Ovary (tissue), 9 donors: ENCODE measurements around the gene CHCHD3. TPM values are rescaled to one million over a fixed set of nuclear protein-coding genes. Genes with fewer than 3 reads are reported as not detected.

ENCODE experiments used
- DNase-seq, 5 donors: peaks; one replicate each; pipeline ENCODE4 v3.0.0-alpha.2; 2019 to 2020
- H3K27ac ChIP-seq, 2 donors: fragments of 200-600 bp; one replicate each; pipeline versions ENCODE4 v1.5.1 to v1.8.0; 2019 to 2022
- H3K27me3 ChIP-seq: fragments of 200-600 bp; one replicate; pipeline ENCODE4 v1.8.0; 2022
- H3K36me3 ChIP-seq: fragments of 200-600 bp; sonication (generic); one replicate; pipeline ENCODE4 v1.5.1; 2019
- H3K4me1 ChIP-seq: one replicate; pipeline ENCODE4 v1.8.1; 2013; ENCODE audit warnings: mild to moderate bottlenecking, moderate library complexity; ENCODE audit not compliant: insufficient read depth
- H3K4me3 ChIP-seq: fragments of 200-600 bp; sonication (generic); one replicate; pipeline ENCODE4 v1.5.1; 2017
- H3K9me3 ChIP-seq, 2 donors: fragments of 200-600 bp in 1 of 2; sonication (generic) in 1 of 2; one replicate each; pipeline versions ENCODE4 v1.5.1 to v1.8.1; 2013 to 2019; ENCODE audit warnings: mild to moderate bottlenecking in 1 of 2, moderate library complexity in 1 of 2
- EP300 ChIP-seq: sonication (generic); formaldehyde crosslinking; IDR thresholded peaks from one replicate; pipeline ENCODE4 v1.6.1; 2017; ENCODE audit warnings: antibody characterized with exemption
- POLR2A ChIP-seq: fragments of 450-650 bp; IDR thresholded peaks from one replicate; pipeline ENCODE4 v1.6.1; 2017; ENCODE audit warnings: antibody characterized with exemption, mild to moderate bottlenecking, moderate library complexity
- WGBS, 3 donors: extraction: QIAGEN DNeasy Blood & Tissue Kit in 1 of 3; methylation state at CpG; one replicate each; pipeline versions ENCODE4 v1.1.5 to v1.1.7; 2013 to 2017; 5-methylcytosine and 5-hydroxymethylcytosine counted together
- intact Hi-C, 4 donors: fragments of 100-400 bp; cut with DNase I; formaldehyde crosslinking; loops; one replicate each; pipeline versions ENCODE4 v1.11.0 to v1.15.1; 2022 to 2023
- polyA plus RNA-seq, 2 donors: library from polyadenylated mRNA; stranded (reverse); fragments of 200-250 nt in 1 of 2; fragments of 350-450 nt in 1 of 2; fragmentation: Illumina TruSeq in 1 of 2; extraction: RNeasy Lipid Tissue Mini Kit (QIAGEN cat#74804) in 1 of 2; gene quantifications; one replicate each; pipeline ENCODE4 v1.2.3, GENCODE V29; 2013 to 2014
- total RNA-seq, 7 donors: library from RNA; depleted of rRNA in 2 of 7; stranded (reverse); fragments of >200 nt in 2 of 7; fragmentation: NEBNext Ultra II Directional in 3 of 7; extraction: Animal tissue kit (Norgen Biotek cat#: 25700) in 3 of 7; gene quantifications; one replicate each; pipeline versions ENCODE4 v1.1.0 to v1.2.4, GENCODE V29; 2016 to 2023
- TF ChIP-seq, protein P1 (sequence below), 3 donors: fragments of 450-650 bp in 2 of 3; fragments of 200-600 bp in 1 of 3; IDR thresholded peaks; one replicate each; pipeline versions ENCODE4 v1.5.1 to v1.8.0; 2016 to 2022; ENCODE audit warnings: antibody characterized with exemption in 3 of 3, mild to moderate bottlenecking in 1 of 3
- donor health status: DM: no; HTN: no; CAD: no; lungs with moderate emphysema.
- donor health status: DM: no; HTN: no; CAD: no.
- donor health status: Bipolar disorder and iron deficiency.
- donor health status: DM: yes; HTN: yes; CAD: no.
- donor health status: DM: no; HTN: no; CAD: no.
- donor health status: DM: yes; HTN: yes; CAD: no.

The CHCHD3 gene
- total and polyA plus RNA-seq, 9 donors, result 31.4 to 59.1 (median 36.7) TPM

DNA sequence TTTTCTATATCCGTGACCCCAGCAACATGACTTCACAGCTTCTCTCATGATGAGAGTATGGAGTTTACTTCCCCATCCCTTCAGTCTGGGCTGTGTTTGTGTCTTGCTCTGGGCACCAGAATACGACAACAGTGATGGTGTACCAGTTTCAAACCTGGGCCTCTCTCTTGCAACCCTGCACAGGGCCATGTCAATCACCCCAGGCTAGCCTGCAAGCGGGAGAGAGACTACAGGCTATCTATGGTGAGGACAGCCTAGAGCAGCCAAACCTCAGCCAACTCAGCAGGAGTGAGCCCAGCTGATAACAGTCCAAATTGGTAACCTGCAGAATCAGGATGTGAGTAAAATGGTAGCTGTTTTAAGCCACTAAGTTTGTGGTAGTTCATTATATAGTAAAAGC, 235.8 kb downstream of the CHCHD3 start:
- WGBS, 3 donors, result 86 to 99% (median 96%) methylated on average over 3 of the region's 3 CpGs
- intact Hi-C loops, result no loop called here
- Histone ChIP-seq H3K27me3 (no peaks in the 10 kb centered on the region), H3K9me3 (no peaks in the 10 kb centered on the region), H3K4me1 (no peaks in the 10 kb centered on the region), H3K27ac (no peak overlapping the region), H3K4me3 (no peak overlapping the region), H3K36me3 (no peaks in the 10 kb centered on the region)
- no peak for TF ChIP-seq POLR2A
- TF ChIP-seq, protein P1, sequence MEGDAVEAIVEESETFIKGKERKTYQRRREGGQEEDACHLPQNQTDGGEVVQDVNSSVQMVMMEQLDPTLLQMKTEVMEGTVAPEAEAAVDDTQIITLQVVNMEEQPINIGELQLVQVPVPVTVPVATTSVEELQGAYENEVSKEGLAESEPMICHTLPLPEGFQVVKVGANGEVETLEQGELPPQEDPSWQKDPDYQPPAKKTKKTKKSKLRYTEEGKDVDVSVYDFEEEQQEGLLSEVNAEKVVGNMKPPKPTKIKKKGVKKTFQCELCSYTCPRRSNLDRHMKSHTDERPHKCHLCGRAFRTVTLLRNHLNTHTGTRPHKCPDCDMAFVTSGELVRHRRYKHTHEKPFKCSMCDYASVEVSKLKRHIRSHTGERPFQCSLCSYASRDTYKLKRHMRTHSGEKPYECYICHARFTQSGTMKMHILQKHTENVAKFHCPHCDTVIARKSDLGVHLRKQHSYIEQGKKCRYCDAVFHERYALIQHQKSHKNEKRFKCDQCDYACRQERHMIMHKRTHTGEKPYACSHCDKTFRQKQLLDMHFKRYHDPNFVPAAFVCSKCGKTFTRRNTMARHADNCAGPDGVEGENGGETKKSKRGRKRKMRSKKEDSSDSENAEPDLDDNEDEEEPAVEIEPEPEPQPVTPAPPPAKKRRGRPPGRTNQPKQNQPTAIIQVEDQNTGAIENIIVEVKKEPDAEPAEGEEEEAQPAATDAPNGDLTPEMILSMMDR (IDR thresholded peaks at IDR 0.05), result no peak
- no peak for TF ChIP-seq EP300
- no peak for DNase-seq

DNA sequence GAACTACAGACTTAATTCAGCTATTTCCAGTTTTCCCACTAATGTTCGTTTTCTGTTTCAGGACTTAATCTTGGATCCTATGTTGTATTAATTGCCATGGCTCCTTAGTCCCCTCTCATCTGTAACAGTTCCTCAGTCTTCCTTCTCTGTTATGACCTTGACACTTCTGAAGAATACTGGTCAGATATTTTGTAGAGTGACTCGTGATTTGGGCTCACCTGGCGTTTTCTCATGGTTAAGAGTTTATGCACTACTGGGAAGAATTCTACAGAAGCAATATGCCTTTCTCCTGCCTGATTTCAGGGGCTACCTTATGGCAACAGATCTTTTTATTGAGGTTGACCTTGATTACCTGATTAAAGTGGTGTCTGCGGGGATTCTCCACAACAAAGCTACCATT, 239.4 kb downstream of the CHCHD3 start:
- Histone ChIP-seq H3K4me3 (no peak overlapping the region), H3K27ac (no peak overlapping the region), H3K36me3 (no peaks in the 10 kb centered on the region), H3K9me3 (no peaks in the 10 kb centered on the region), H3K27me3 (no peaks in the 10 kb centered on the region), H3K4me1 (no peaks in the 10 kb centered on the region)
- no peak for TF ChIP-seq POLR2A
- TF ChIP-seq, protein P1 (IDR thresholded peaks at IDR 0.05), result no peak
- TF ChIP-seq EP300, result no peak
- DNase-seq, result no peak
- WGBS, 3 donors, result 79 to 89% (median 84%) methylated on average over 4 of the region's 4 CpGs
- intact Hi-C loops, result no loop called here

DNA sequence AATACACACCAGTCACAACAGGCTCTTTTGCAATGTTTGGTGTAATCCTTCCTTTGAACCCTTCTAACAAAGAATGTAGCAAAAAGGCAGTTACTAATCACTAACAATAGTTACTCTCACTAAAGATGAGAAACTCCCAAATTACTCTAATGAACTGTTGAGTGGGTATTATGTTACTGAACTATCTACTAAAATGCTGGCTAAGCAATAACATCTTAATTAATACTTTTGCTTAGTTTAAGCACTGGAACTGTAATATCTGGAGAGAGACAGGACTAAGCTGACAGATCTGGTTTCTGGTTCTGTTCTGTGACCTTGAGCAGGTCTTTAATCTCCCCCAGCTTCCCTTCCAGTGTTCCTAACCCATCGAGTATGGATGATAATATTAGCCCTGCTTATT, 241.7 kb downstream of the CHCHD3 start:
- Histone ChIP-seq H3K9me3 (no peaks in the 10 kb centered on the region), H3K27ac (no peak overlapping the region), H3K27me3 (no peaks in the 10 kb centered on the region), H3K36me3 (no peaks in the 10 kb centered on the region), H3K4me3 (no peak overlapping the region), H3K4me1 (no peaks in the 10 kb centered on the region)
- 3 to 8% (median 5%) methylated on average over 1 of the region's 1 CpG for WGBS, 3 donors
- DNase-seq, result no peak
- TF ChIP-seq EP300, result no peak
- TF ChIP-seq, protein P1 (IDR thresholded peaks at IDR 0.05), result no peak
- no peak for TF ChIP-seq POLR2A
- intact Hi-C loops, result no loop called here

DNA sequence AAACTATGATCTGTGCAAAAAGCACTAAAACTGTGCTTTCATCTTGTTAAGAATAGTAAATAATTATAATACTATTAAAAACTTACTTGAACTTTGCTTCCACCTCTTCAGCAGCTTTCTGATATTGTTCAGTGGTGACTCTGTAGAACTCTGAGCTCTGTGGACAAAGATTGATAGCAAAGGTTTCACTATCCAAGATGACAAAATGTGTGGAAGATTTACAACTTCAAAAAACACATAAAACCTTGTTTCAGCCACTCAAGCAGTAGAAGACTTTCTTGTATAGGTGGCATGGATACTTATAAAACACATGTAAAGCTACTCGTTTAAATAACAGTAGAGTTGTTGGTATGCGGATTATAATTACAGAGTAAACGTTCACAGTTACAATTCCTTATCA, 243.6 kb downstream of the CHCHD3 start:
- H3K9me3 ChIP-seq, result no peaks in the 10 kb centered on the region
- no peaks in the 10 kb centered on the region for H3K27me3 ChIP-seq
- H3K4me3 ChIP-seq, result no peak overlapping the region
- intact Hi-C loops, result no loop called here
- DNase-seq, result no peak
- no peak overlapping the region for H3K27ac ChIP-seq
- H3K36me3 ChIP-seq, result no peaks in the 10 kb centered on the region
- TF ChIP-seq, protein P1 (IDR thresholded peaks at IDR 0.05), result no peak
- TF ChIP-seq EP300 (no peak), POLR2A (no peak)
- 75 to 92% (median 92%) methylated on average over 3 of the region's 3 CpGs for WGBS, 3 donors
- H3K4me1 ChIP-seq, result no peaks in the 10 kb centered on the region

- DNase-seq, result no peak
- TF ChIP-seq, protein P1 (IDR thresholded peaks at IDR 0.05), result no peak
- no peak for TF ChIP-seq POLR2A
- intact Hi-C loops, result no loop called here
- Histone ChIP-seq H3K4me3 (no peak overlapping the region), H3K36me3 (no peaks in the 10 kb centered on the region), H3K4me1 (no peaks in the 10 kb centered on the region), H3K27me3 (no peaks in the 10 kb centered on the region), H3K27ac (no peak overlapping the region), H3K9me3 (no peaks in the 10 kb centered on the region)
- WGBS, 3 donors, result 81 to 88% (median 84%) methylated on average over 3 of the region's 3 CpGs
Measured at GRCh38 chr7:132837529-132837928, 244.4 kb downstream of the CHCHD3 start.
